HG03565 (cell line): Measurements from ENCODE around the gene PTPRR.
A peak's percentile ranks its signal among the peaks of the same experiment; 100 is the strongest.

Experiments
- ATAC-seq: cut with Tn5 transposase; IDR thresholded peaks from one replicate; pipeline ENCODE4 v1.9.1; 2021; ENCODE audit warnings: mild to moderate bottlenecking, moderate library complexity; ENCODE audit not compliant: unreplicated experiment

PTPRR gene

DNA sequence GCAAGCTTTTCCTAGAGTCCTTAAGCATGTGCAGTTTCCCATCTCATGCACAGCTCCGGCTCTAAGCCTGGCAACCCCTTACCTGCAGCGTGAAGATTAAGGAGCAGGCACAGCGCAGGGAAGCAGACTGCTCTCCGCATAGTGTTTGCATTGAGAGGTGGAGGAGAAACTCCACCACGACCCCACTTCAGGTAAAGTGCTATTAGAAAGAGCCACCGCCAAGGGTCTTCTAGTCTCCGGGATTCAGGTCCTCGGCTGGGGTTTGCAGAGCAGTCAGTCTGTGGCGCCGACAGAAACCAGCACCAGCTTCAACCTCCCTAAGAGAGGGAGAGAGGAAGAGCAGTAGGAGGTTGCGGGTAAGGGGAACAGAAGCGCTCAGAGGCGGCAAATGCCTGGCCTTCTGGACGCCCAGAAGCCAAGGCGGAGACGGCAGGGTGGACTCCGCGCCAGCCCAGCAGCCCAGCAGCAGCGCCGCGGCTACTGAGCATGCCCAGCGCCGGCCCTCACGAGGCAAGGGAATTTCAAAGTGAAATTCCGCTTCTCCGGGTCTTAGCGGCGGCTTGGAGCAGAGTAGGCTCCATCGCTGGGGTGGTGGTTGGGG is at the start of gene PTPRR:
PTPRR (minus strand) TSS at position 488 of the 601 bp plus-strand sequence; CDS start at position 140, 348 bp downstream.
- ATAC-seq: no peak

DNA sequence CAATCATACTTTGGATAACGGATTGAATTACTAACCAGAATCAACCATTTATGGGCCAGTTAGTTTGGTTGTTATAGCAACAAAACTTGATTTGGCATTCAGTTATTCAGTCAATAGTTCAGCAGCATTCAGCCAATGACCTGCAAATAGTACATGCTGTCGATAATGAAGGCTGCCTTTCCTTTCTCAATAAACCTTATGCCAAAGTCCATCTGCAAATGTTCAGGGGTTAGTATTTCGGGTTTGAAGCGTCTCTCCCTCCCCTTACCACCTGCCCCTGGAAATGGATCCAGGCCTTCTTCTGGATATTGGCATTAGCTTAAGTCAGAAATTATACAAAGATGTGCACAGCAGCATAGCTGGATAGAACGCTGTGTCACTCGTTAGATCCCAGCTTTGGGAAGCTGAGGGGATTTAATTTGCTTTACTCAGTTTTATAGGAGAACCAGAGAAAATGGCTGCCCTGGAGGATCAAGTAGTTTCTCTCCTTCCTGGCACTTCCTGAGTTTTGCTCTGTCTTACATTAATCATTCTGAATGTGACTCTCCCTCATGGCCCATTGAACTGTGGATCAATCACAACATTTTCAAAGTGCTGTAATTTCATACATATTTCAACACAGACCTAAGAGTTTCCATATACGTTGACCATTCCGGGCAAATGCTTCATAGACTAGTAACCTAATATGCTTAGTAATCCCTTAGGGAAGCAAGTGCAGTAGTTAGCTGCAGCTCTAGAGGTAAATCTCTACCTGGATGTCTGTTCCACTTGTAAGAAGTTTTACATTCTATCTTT is 46.7 kb upstream of the PTPRR start:
- ATAC-seq: no peak

GRCh38 chr12:70966046-70966445 is 45.5 kb upstream of the PTPRR start:
- ATAC-seq: no peak

GRCh38 chr12:70964867-70965510 is 44.5 kb upstream of the PTPRR start:
- ATAC-seq: no peak

DNA sequence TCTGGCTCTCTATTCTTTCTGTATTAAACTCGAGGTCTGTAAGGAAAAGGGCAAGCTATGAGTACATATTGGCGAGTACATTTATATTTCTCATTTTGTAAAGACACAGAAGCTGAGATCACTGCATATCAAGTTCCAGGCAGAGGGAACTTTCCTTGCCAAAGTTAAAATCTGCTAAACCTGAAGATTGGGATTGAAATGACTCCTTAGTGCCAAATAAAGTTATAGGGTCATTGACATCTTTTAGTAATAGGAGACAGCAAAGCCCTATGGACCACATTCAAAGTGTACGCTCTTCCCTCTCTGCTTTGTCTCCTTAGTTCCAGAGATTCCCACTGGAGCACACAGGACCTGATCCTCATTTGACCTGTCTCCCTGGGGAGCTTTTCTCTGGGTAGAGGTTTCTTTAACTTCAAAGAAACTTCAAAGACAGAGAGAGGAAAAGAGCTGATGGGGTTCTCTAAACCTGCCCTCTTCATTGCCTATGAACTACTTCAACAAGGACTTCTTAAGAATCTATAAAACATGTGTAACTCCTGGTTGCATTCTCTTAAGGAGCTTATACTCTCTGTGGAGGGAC is 42.6 kb upstream of the PTPRR start:
- ATAC-seq: no peak

DNA sequence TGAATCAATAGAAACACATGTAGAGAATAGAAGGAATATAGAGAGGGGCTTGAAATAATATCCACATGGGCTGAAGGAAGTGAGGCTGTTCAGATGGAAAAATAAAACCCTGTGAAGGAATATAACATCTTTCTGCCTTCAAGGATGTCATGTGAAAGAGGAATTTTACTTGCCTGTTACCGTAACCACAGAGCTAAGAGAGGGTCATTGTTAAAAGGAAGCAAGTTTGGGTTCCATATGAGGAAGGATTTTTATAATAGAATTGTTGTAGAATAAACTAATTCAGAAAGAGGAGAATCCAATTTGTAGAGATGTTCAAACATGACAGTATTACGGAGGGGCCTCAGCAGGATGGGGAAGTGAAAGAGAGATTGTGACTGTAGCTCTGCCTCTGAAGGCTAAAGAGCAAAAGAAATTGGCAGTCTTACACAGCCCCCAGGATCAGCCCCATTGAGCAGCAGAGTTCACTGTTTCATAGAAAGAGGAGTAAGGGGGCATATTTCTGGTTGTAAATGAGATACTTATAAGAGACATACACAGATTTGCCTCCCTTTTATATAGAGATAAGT is 41.8 kb upstream of the PTPRR start:
- peak; percentile 76 for ATAC-seq

DNA sequence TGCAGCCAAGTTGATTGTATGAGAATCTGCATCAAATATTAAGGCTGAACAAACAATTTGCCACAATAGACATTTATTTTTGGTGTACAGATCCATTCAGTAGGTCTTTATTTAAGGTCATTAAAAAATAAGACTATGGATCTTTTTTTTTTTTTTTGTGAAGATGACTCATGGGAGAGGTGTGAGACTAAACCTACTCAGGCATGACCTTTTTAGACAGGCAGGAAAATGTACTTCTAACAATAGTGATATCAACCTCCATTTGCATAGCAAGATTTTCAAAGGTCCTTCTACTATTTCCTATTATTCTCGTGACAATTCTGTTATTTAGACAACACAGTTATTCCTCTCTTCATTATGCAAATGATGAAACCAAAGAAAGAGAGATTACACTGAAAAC is 39.9 kb upstream of the PTPRR start:
- no peak for ATAC-seq

DNA sequence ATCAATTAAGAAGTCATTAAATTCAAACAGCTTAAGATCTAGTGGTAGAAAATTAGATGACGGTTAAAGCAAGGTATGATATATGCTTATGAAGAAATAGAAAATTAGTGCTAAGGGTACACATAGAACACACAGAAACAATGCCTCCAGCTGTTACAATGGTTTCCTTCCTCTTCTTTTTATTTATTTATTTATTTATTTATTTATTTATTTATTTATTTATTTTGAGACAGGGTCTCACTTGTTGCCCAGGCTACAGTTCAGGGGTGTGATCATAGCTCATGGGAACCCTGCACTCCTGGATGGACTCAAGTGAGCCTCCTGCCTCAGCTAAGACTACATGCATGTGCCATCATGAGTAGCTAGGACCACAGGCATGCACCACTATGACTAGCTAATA is 34.9 kb upstream of the PTPRR start:
- ATAC-seq: no peak

- ATAC-seq: no peak
Observed at GRCh38 chr12:70950451-70950850, 29.9 kb upstream of the PTPRR start.

DNA sequence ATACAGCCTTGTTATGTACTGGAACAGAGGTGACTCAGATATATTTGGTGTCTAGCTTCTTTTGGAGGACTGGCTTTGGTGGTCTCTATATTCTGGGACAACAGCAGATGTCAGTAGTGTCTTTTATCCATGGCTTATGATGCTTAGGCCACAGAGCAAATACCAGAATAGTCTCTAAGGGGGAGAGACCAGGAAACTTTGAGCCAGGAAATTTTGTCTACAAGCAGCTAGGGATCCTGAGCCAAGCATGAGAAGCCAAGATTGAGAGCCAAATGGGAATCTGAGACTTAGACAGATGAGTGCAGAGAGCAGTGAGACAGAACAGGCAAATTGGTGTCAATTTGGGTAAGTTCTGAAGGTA is 28.4 kb upstream of the PTPRR start:
- no peak for ATAC-seq

- no peak for ATAC-seq
Observed at GRCh38 chr12:70948236-70948975, 27.9 kb upstream of the PTPRR start.

DNA sequence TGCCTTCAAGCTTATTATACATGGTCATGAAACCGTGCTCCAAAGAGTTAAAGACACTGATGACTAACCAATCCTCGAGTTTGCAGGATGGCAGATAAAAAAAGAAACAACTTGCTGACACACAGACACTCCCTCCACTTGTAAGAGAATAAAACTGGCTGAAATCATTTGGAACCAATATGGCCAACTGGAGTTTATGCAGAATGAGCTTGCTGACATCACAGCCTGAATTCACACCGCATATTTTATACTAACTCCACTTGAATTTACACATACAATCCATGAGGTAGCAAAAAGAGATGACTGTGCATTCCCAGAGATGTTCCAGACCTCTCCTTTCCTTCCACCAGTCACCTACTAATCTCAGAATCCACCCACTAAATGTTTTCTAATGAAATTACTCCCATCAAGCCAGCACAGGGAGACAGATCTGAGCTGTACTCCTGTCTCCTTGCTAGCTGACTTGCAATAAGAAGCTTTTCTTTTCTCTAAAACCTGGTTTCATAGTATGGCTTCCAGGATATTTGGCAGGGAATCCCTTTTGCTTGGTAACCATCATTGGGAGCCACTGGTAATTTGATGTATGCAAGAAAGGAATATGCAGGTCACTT is 15.8 kb upstream of the PTPRR start:
- no peak for ATAC-seq

DNA sequence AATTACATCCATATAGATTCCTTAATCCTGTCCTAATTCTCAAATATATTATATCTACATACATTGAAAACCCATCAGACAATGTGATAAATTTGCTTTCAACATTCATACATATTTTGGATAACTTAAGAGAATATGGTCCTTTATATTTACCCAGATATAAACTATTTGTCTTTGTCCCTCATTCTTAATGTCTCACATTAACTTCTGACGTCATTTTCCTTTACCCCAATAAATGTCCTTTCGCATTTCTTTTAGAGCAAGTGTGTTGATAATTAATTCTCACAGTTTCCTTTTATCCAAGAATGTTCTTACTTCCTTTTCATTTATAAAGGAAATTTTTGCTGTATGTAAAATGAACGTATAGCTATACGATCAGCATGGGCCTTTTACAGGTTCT is 12.6 kb upstream of the PTPRR start:
- ATAC-seq: no peak

DNA sequence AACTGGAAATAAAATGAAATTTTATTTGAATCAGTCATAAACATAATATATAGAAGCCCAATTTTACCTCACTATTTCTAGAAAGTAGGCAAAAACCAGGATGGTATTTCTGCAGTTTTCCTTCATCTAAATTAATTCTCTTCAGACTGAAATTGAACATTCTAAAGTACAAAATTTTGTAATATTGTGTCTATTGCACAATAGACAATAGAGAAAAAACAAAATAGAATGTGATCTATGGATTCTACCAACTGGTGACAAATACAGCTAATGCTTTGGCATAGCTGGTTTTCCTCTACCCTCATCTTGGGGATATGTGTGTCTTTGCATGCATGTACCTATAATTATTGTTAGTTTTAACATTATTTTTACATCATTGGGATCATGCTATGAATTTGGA is 8.5 kb upstream of the PTPRR start:
- no peak for ATAC-seq

DNA sequence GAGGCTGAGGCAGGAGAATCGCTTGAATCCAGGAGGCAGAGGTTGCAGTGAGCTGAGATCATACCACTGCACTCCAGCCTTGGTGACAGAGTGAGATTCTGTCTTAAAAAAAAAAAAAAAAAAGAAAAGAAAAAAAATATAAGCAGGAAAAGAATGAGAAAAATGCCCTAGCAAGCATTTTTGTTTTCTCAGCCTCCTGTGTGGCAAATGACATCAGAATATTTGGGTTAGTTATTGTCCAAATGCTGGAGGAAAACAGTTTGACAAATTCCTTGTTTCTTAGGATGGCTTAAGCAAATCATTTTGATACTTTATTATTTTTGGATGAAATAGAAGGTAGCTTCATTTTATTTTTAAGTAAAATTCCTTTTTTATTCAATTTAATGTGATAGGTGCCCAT is 7.5 kb upstream of the PTPRR start:
- ATAC-seq: no peak

DNA sequence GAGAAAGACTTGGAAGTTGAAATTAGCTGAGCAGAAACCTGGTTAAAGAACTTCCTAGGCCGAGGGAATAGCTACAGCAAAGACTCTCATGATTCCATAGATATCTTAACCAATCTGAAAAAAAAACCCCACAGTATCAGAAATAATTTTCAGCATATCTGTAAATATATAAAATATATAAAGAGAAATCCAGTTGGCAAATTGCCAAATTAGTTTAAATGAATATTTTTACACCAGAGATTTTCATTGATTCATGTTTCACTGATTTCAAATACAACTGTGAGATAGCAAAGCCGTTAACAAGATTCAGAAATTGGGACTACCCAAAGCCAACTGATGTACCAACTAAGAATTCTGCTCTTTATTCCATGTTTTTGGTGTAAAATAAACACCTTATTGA is 6.8 kb upstream of the PTPRR start:
- ATAC-seq: no peak

GRCh38 chr12:70925539-70925938 is 5.0 kb upstream of the PTPRR start:
- ATAC-seq: no peak

DNA sequence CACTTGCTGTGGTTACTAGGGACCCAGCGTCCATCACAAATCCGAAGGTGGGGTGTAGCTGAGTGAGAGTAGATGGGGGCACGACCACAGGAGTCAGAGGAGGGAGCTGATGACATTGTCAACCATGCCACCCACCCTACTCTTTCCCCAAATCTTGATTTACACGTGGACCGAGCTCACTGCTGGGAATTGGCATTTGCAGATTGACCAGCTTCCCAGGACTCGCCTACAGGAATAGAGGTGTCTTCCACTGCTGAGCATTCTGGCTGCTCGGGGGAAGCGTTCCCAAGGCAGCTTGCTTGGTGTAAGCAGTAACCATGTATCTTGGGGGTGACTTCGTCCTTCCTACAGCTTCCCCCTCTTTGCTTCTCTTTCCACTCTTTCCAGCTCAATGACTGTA is 353 bp upstream of the PTPRR start:
- no peak for ATAC-seq

GRCh38 chr12:70919597-70920035 is 922 bp downstream of the PTPRR start:
- ATAC-seq: no peak

DNA sequence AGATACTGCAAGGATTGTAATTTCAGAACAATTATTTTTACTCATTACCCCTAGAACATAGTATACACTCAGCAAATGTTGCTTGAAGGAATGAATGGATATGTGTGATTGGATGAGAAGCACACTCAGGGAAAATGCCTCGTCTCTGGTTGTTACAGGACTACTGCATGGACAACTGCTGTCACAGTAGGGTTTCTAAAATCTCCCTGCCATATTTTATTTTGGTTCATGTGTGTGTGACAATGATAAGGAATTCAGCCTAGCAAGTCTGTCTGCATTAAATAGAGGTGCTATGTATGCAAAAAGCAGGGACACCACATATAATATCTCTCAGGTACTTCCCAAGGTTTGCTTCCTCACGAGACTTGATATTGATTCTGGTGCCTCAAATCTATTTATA is 1.4 kb downstream of the PTPRR start:
- no peak for ATAC-seq
